SIG-M5 treated with dmso at 0.1 percent for 504 hours (cell line): ENCODE data around the gene RHBDL1.

Source experiments
- DNase-seq: peaks from one replicate; lab custom pipeline; 2025; ENCODE audit not compliant: unreplicated experiment; lab: John Stamatoyannopoulos, UW

The RHBDL1 gene

DNA sequence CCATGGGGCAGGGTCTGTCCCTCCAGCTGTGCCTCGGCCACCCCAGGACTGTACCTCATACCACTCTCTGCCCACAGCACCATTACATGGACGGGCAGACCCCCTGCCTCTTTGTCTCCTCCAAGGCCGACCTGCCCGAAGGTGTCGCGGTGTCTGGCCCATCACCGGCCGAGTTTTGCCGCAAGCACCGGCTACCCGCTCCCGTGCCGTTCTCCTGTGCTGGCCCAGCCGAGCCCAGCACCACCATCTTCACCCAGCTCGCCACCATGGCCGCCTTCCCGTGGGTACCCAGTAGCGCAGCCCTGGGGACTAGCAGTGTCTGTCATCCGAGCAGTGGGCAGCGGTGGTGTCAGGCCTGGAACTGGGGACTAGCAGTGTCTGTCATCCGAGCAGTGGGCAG, 2.6 kb upstream of the RHBDL1 start:
- DNase-seq: no peak

GRCh38 chr16:673399-673991, 2.0 kb upstream of the RHBDL1 start:
- no peak for DNase-seq

- no peak for DNase-seq
These were observed 1.1 kb upstream of the RHBDL1 start for GRCh38 chr16:674214-674881.

DNA sequence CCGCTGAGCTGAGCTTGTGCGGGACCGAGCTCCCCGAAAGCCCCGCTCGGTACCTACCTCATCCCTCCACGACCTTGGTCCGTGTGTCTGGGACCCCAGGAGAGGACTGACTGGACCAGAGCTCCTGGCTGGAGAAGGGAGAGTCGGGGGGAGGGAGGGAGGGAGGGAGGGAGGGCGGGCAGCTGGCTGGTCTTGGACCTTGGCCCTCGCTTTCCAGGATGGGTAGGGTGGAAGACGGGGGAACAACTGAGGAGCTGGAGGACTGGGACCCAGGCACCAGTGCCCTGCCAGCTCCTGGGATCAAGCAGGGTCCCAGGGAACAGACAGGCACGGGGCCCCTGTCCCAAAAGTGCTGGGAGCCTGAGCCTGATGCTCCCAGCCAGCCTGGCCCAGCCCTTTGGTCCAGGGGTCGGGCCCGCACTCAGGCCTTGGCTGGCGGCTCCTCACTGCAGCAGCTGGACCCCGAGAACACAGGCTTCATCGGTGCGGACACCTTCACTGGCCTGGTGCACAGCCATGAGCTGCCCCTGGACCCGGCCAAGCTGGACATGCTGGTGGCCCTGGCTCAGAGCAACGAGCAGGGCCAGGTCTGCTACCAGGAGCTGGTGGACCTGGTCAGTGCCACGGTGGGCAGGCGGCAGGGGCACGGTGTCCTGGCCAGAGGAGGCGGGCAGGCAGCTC, 553 bp downstream of the RHBDL1 start:
- DNase-seq: no peak

DNA sequence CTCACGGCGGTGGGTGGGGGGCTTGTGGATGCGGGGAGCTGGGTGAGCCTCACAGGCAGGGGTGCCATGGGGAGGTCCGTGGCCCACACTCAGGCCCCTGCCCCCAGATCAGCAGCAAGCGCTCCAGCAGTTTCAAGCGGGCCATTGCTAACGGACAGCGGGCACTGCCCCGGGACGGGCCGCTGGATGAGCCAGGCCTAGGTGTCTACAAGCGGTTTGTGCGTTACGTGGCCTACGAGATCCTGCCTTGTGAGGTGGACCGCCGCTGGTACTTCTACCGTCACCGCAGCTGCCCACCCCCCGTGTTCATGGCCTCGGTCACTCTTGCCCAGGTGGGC, 1.1 kb downstream of the RHBDL1 start:
- DNase-seq: no peak

GRCh38 chr16:676913-677312, 1.4 kb downstream of the RHBDL1 start:
- DNase-seq: no peak

- DNase-seq: no peak
These were observed 2.1 kb downstream of the RHBDL1 start for GRCh38 chr16:677316-678190.

DNA sequence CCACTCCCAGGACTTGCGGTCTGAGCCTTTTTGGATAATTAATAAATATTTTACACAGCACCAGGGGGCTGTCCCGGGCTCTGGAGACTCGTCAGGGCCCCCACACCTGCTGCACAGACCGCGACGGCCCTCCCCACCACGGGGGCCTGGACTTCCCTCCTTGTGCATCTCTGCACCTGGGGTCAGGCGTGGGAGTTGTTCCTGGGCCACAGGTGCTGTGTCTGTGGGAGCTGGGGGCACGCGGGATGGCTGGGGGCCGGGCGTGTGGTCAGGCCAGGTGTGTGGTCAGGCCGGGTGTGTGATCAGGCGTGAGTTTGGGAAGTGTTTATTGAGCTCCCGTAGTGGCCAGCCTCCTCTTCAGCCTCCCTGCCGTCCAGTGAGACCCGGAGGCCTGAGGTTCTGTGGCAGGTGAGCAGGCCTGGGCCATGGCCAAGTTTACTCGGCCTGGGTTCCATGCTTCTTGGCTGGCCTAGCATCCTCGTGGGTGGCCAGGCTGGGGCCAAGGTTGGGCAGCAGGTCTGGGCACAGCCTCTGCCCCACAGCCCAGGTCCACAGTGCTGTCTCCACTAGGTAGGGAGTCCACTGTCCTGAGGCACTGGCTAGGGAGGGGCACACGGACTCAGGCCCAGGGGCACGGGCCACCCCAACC, 2.9 kb downstream of the RHBDL1 start:
- DNase-seq: no peak

- peak; percentile 40 for DNase-seq
These were observed 3.7 kb downstream of the RHBDL1 start for GRCh38 chr16:678858-679813.

DNA sequence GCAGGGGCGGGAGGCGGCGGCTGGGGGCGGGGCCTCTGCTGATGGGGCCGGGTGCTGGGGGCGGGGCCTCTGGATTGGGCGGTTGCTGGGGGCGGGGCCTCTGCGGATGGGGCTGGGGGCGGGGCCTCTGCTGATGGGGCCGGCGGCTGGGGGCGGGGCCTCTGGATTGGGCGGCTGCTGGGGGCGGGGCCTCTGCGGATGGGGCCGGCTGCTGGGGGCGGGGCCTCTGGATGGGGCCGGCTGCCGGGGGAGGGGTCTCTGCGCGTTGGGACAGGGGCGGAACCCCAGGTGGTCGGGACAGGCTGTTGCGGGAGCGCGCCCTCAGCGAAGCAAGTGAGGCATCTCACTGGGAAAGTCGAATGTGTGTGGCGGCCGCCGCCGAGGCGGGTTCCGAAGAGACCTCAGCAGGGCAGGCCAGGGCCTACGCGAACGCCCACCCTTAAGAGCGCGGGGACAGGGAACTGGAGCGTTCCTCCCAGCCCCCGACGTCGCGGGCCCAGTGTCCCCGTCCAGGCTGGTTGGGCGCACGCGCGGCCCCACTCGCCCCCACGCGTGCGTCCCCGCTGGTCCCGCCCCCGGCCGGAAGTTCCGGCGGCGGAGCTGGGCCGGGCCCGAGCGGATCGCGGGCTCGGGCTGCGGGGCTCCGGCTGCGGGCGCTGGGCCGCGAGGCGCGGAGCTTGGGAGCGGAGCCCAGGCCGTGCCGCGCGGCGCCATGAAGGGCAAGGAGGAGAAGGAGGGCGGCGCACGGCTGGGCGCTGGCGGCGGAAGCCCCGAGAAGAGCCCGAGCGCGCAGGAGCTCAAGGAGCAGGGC, 4.5 kb downstream of the RHBDL1 start, which contains the start of gene STUB1:
Gene STUB1, plus strand, starts transcription at position 597 of the 811 bp plus-strand sequence. Its CDS starts 116 bp downstream, at position 713.
- peak; percentile 83 for DNase-seq

DNA sequence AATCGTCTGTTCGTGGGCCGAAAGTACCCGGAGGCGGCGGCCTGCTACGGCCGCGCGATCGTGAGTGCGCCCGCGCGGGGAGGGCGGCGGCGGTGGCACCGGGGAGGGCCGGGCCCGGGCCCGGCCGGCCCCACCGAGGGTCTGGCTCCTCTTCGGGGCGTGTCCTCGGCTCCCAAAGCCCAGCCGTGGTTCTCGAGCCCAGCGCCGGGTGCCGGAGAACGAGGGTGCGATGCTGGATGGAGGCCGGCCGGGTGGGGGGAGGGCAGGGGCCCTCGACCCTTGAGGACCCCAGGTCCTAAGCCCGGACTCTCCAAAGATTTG, 5.1 kb downstream of the RHBDL1 start:
- DNase-seq: no peak

DNA sequence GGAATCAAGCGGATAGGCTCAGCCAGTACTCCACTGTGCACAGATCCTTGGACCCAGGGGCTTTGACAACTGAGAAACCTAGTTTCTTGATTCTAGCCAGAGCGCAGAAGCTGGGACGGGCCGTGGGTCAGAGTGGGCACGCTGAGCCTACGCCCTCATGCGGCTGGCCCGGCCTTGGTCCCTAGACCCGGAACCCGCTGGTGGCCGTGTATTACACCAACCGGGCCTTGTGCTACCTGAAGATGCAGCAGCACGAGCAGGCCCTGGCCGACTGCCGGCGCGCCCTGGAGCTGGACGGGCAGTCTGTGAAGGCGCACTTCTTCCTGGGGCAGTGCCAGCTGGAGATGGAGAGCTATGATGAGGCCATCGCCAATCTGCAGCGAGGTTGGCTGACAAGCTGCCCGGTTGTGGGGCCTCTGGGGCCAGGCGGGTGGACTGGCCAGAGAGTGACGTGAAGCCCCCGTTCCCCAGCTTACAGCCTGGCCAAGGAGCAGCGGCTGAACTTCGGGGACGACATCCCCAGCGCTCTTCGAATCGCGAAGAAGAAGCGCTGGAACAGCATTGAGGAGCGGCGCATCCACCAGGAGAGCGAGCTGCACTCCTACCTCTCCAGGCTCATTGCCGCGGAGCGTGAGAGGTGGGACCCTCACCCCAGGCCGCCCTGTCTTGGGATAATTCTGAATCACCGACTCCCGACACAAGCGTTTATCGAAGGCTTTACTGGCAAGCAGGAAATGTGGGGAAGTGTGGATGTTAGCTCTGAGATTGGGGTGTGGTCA, 5.7 kb downstream of the RHBDL1 start:
- DNase-seq: no peak

DNA sequence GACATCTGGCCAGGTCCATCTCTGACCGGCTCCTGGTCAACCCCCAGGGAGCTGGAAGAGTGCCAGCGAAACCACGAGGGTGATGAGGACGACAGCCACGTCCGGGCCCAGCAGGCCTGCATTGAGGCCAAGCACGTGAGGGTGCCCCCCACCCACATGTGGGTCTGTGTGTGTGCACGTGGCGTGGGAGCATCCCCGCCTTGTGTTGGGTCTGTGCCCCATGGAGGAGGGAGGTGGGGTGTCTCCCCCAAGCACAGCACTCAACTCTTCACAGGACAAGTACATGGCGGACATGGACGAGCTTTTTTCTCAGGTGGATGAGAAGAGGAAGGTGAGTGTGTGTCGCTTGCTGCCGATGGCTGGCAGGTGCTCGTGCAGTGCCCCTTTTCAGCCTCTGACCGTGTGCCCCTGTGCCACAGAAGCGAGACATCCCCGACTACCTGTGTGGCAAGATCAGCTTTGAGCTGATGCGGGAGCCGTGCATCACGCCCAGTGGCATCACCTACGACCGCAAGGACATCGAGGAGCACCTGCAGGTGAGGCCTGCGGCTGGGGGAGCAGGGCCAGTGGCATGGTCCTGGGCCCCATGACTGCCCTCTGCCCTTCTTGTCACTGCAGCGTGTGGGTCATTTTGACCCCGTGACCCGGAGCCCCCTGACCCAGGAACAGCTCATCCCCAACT, 6.4 kb downstream of the RHBDL1 start:
- DNase-seq: no peak

GRCh38 chr16:682493-683395, 7.3 kb downstream of the RHBDL1 start:
- DNase-seq: no peak

DNA sequence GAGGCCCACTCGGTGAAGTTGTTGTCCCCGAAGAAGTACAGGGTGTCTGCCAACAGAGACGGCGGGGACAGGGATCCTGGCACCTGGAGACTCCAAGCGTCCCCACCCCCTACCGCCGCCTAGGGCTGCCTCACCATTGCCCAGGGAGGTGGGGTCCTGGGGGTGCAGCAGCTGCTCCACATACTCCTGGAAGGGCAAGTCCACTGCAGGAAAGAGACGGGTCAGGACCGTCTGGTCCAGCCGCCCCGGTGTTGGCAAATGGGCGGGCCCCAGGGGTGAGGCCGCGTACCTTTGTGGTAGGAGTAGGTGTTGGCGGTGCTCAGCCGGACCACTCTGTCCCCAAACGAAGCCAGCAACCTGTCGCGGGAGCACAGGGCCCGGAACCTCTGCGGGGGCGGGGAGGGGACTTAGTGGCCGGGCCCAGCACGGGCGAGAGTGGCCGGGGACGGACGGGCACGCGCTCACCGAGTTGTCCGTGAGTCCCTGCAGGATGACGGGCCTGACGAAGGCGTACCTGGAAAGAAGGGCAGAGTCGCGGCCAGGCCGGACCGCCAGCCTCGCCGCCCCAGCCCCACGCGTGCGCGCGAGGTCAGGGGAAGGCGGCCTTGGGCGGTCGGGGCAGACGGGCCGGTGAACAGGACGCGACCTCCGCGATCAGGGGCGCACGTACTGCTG, 8.1 kb downstream of the RHBDL1 start:
- no peak for DNase-seq

GRCh38 chr16:684071-684794, 8.8 kb downstream of the RHBDL1 start, which contains the start of gene JMJD8:
Gene JMJD8 (minus strand): TSS chr16:684334. CDS start chr16:684319, 15 bp downstream.
- peak; percentile 90 for DNase-seq
